K562 (cell line): ENCODE measurements around the gene ORMDL2. TPM values are rescaled to one million over a fixed set of nuclear protein-coding genes. Genes with fewer than 3 reads are reported as not detected.

Experiments used
- EGR1 ChIP-seq: fragments of 450-650 bp; conservative IDR thresholded peaks from 2 replicates; pipeline ENCODE4 v1.6.1; 2017; ENCODE audit warnings: mild to moderate bottlenecking
- IFI16 ChIP-seq: fragments of 250-450 bp; sonication (Bioruptor Pico); IDR thresholded peaks from 2 replicates; pipeline ENCODE4 v2.1.2; 2022; ENCODE audit warnings: mild to moderate bottlenecking, inconsistent platforms
- JUNB ChIP-seq: fragments of 450-650 bp; formaldehyde crosslinking; conservative IDR thresholded peaks from 2 replicates; pipeline ENCODE4 v1.4.0; 2020; ENCODE audit warnings: mild to moderate bottlenecking
- MCM5 ChIP-seq: fragments of 450-650 bp; IDR thresholded peaks from 2 replicates; pipeline ENCODE4 v1.6.1; 2016; ENCODE audit warnings: low read depth
- PRMT5 ChIP-seq: sonication (generic); formaldehyde crosslinking; IDR thresholded peaks from 2 replicates; pipeline ENCODE4 v1.5.0; 2020; ENCODE audit warnings: missing genetic modification reagents
- SRSF1 ChIP-seq: fragments of 200-400 bp; formaldehyde crosslinking; IDR thresholded peaks from 2 replicates; pipeline ENCODE4 v1.6.1; 2017; ENCODE audit warnings: mild to moderate bottlenecking, low read depth, low read length, moderate library complexity
- TAF1 ChIP-seq: IDR thresholded peaks from 2 replicates; pipeline ENCODE4 v1.6.1; 2011; ENCODE audit warnings: mild to moderate bottlenecking, low read length, moderate library complexity; ENCODE audit not compliant: insufficient read depth, control insufficient read depth, severe bottlenecking; ENCODE audit errors: extremely low read depth
- TARDBP ChIP-seq: fragments of 450-650 bp; IDR thresholded peaks from 2 replicates; pipeline ENCODE4 v1.6.1; 2016
- TFAM ChIP-seq: fragments of 250-450 bp; sonication (Bioruptor Pico); conservative IDR thresholded peaks from 2 replicates; pipeline ENCODE4 v1.5.0; 2021; ENCODE audit warnings: mild to moderate bottlenecking, moderate library complexity
- ZNF699 ChIP-seq: fragments of 250-450 bp; sonication (Bioruptor Pico); IDR thresholded peaks from 2 replicates; pipeline ENCODE4 v1.8.0; 2021; ENCODE audit warnings: mild to moderate bottlenecking, moderate library complexity; ENCODE audit not compliant: insufficient replicate concordance
- ZNF830 ChIP-seq: fragments of 250-450 bp; sonication (Bioruptor Pico); IDR thresholded peaks from 2 replicates; pipeline ENCODE4 v1.5.0; 2021; ENCODE audit warnings: mild to moderate bottlenecking
- polyA plus RNA-seq, 8 experiments: library from polyadenylated mRNA; depleted of rRNA in 4 of 8; stranded (reverse) in 5 of 8; unstranded in 3 of 8; fragments of >200 nt; fragmentation: Nextera tagmentation in 2 of 8; fragmentation: Illumina TruSeq in 1 of 8; extraction: Ambion mirVana in 2 of 8; extraction: Trizol in 1 of 8; gene quantifications; 2 replicates each; pipeline versions ENCODE4 v1.2.1 to v1.2.3, GENCODE V29; 2011 to 2014; ENCODE audit warnings: inconsistent platforms in 1 of 8, missing spikeins in 1 of 8
- total RNA-seq, 7 experiments: library from RNA; depleted of rRNA in 6 of 7; stranded (reverse); fragments of >200 nt in 6 of 7; fragmentation: Illumina TruSeq in 2 of 7; extraction: Trizol in 2 of 7; gene quantifications; 2 replicates each; pipeline versions ENCODE4 v1.2.1 to v1.2.3, GENCODE V29; 2011 to 2021; ENCODE audit warnings: low replicate concordance in 1 of 7
- TF ChIP-seq, protein P1 (sequence below), 2 experiments: fragments of 450-650 bp; IDR thresholded peaks; 2 replicates each; pipeline ENCODE4 v1.6.1; 2016; ENCODE audit warnings: mild to moderate bottlenecking in 2 of 2, borderline replicate concordance in 1 of 2, low read depth in 1 of 2, moderate library complexity in 1 of 2
- TF ChIP-seq, protein P2 (sequence below): fragments of 450-650 bp; IDR thresholded peaks from 2 replicates; pipeline ENCODE4 v1.6.1; 2016; ENCODE audit warnings: borderline replicate concordance
- TF ChIP-seq, protein P3 (sequence below), 2 experiments: fragments of 250-450 bp in 1 of 2; fragments of 450-650 bp in 1 of 2; sonication (Bioruptor Pico) in 1 of 2; IDR thresholded peaks; 2 replicates each; pipeline versions ENCODE4 v1.6.1 to v1.8.0; 2016 to 2021; ENCODE audit warnings: mild to moderate bottlenecking in 2 of 2, moderate library complexity in 2 of 2, missing compliant biosample characterization in 1 of 2, missing genetic modification characterization in 1 of 2
- TF ChIP-seq, protein P4 (sequence below): fragments of 450-650 bp; formaldehyde crosslinking; IDR thresholded peaks from 2 replicates; pipeline ENCODE4 v1.4.0; 2020; ENCODE audit warnings: mild to moderate bottlenecking, mixed read lengths

ORMDL2 gene
- total and polyA plus RNA-seq, 9 of the 15 experiments (the other 6 are each of a cell fraction or from before 2014, with no cell fraction given) = 9.9 to 113 (median 34.4) TPM

DNA sequence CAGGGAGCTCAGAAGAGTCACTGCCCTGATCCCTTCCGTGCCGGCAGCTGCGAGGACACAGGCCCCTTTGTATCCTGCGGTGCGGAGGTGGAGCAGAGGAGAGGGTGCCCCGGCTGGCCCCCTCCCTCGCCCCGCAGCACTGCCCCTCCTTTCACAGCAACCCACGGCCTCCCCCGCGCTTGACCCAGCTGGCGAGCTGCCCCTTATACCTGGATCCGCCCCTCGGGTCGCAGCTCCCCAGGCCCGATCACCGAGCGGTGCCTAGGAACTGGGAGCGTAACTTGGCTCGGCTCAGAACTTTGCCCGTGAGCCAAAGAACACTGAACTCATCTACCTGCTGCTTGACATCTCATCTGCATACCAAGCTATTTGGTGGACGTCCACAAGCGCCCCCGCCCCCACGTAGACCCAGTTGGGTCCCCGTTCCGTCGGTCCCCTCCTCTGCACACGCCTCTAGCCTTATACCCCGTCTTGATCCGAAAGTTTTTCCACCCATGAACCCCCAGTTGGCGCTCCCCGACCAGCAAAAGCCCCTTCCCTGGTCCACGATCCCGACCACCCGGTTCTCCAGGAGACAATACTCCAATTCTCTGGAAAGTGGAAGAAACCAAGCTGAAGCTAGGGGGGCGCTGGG, 12.2 kb downstream of the ORMDL2 start (continued):
- TF ChIP-seq, protein P1, sequence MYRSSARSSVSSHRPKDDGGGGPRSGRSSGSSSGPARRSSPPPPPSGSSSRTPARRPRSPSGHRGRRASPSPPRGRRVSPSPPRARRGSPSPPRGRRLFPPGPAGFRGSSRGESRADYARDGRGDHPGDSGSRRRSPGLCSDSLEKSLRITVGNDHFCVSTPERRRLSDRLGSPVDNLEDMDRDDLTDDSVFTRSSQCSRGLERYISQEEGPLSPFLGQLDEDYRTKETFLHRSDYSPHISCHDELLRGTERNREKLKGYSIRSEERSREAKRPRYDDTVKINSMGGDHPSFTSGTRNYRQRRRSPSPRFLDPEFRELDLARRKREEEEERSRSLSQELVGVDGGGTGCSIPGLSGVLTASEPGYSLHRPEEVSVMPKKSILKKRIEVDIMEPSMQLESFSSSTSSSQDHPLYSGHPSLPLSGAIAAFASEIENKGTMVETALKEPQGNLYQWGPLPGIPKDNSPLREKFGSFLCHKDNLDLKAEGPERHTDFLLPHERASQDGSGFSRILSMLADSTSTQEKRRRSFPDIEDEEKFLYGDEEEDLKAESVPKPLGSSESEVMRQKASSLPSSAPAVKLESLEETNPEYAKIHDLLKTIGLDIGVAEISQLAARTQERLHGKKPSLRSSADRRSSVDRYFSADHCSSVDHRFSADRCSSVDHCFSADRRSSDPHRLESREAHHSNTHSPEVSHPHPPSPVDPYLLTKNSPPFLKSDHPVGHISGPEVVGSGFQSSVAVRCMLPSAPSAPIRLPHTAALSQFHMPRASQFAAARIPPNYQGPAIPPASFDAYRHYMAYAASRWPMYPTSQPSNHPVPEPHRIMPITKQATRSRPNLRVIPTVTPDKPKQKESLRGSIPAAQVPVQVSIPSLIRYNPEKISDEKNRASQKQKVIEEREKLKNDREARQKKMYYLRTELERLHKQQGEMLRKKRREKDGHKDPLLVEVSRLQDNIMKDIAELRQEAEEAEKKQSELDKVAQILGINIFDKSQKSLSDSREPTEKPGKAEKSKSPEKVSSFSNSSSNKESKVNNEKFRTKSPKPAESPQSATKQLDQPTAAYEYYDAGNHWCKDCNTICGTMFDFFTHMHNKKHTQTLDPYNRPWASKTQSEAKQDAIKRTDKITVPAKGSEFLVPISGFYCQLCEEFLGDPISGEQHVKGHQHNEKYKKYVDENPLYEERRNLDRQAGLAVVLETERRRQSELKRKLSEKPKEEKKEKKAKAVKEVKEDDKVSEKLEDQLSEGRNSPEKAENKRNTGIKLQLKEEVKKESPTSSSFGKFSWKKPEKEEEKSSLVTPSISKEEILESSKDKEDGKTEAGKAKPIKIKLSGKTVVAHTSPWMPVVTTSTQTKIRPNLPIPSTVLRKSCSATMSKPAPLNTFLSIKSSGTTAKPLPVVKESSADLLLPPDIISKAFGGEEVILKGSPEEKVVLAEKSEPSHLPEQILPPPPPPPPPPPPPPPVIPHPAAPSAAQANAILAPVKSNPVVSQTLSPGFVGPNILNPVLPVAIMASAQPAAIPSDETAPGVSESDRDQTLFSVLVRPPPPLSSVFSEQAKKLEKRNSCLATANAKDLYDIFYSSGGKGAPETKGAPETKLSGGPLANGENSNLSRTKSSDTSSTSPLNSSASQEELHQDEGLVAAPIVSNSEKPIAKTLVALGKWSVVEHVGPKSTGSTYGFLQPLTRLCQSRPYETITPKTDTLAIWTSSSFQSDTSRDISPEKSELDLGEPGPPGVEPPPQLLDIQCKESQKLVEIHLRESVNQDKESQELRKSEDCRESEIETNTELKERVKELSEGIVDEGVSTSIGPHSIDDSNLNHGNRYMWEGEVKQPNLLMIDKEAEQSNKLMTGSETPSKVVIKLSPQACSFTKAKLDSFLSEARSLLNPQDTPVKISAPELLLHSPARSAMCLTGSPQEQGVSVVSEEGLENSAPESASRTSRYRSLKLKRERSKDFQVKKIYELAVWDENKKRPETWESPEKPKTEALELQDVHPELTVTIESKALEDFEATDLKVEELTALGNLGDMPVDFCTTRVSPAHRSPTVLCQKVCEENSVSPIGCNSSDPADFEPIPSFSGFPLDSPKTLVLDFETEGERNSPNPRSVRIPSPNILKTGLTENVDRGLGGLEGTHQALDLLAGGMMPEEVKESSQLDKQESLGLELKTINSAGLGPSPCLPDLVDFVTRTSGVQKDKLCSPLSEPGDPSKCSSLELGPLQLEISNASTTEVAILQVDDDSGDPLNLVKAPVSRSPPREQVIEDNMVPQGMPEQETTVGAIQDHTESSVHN (IDR thresholded peaks at IDR 0.05; ENCODE audit: borderline replicate concordance in 1 of 2, low read depth in 1 of 2) = no peak
- TF ChIP-seq EGR1 (peak; percentile 80), MCM5 (no peak), JUNB (CRISPR knock-in tag) (no peak), TFAM (no peak), IFI16 (CRISPR knock-in tag) (no peak), ZNF830 (CRISPR knock-in tag) (no peak), TAF1 (peak; percentile 26), TARDBP (no peak), SRSF1 (no peak), ZNF699 (CRISPR knock-in tag) (no peak), PRMT5 (CRISPR knock-in tag) (no peak; the same call in 1 of the 2 replicates)
- TF ChIP-seq, protein P2, sequence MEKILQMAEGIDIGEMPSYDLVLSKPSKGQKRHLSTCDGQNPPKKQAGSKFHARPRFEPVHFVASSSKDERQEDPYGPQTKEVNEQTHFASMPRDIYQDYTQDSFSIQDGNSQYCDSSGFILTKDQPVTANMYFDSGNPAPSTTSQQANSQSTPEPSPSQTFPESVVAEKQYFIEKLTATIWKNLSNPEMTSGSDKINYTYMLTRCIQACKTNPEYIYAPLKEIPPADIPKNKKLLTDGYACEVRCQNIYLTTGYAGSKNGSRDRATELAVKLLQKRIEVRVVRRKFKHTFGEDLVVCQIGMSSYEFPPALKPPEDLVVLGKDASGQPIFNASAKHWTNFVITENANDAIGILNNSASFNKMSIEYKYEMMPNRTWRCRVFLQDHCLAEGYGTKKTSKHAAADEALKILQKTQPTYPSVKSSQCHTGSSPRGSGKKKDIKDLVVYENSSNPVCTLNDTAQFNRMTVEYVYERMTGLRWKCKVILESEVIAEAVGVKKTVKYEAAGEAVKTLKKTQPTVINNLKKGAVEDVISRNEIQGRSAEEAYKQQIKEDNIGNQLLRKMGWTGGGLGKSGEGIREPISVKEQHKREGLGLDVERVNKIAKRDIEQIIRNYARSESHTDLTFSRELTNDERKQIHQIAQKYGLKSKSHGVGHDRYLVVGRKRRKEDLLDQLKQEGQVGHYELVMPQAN = peak; percentile 78
- TF ChIP-seq, protein P3, sequence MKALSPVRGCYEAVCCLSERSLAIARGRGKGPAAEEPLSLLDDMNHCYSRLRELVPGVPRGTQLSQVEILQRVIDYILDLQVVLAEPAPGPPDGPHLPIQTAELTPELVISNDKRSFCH (CRISPR knock-in tag; IDR thresholded peaks at IDR 0.05) = no peak
- TF ChIP-seq, protein P3 (tag; IDR thresholded peaks at IDR 0.05) = no peak
- TF ChIP-seq, protein P4, sequence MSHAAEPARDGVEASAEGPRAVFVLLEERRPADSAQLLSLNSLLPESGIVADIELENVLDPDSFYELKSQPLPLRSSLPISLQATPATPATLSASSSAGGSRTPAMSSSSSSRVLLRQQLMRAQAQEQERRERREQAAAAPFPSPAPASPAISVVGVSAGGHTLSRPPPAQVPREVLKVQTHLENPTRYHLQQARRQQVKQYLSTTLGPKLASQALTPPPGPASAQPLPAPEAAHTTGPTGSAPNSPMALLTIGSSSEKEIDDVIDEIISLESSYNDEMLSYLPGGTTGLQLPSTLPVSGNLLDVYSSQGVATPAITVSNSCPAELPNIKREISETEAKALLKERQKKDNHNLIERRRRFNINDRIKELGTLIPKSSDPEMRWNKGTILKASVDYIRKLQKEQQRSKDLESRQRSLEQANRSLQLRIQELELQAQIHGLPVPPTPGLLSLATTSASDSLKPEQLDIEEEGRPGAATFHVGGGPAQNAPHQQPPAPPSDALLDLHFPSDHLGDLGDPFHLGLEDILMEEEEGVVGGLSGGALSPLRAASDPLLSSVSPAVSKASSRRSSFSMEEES (CRISPR knock-in tag) = no peak
